Retinal pigment epithelial cell (primary cell): Measurements from ENCODE around the gene COL24A1.

Source experiments
- DNase-seq: peaks from one replicate; pipeline ENCODE4 v3.0.0-alpha.2; 2010; ENCODE audit warnings: low read depth
- H3K4me3 ChIP-seq: 2 replicates; pipeline ENCODE4 v1.5.1; 2011; ENCODE audit warnings: mild to moderate bottlenecking, low read length, control low read depth, moderate library complexity
- CTCF ChIP-seq: conservative IDR thresholded peaks from 2 replicates; pipeline ENCODE4 v1.5.1; 2011; ENCODE audit warnings: low read depth, low read length, control low read depth, inconsistent platforms

The COL24A1 gene

GRCh38 chr1:86035101-86035500, 121.5 kb downstream of the COL24A1 start:
- no peak overlapping the region for H3K4me3 ChIP-seq
- no peak for TF ChIP-seq CTCF
- no peak for DNase-seq

DNA sequence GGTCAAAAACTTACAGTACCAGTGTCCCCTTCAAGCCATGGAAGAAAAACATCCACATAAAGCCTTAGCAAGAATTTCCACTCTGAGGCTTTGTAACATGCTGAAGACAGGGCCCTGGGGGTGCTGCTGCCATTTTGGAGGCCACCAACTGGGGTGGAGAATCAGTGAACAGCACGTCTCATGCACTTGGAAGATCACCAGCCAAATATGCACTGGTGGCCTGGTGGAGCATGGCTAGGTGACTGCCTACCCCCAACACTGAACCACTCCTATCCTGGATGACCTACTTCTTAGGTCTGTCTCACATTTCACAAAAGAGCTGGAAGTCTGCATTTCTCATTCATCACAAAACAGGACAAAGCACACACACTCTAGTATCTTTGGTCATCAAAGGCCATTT, 126.4 kb downstream of the COL24A1 start:
- no peak for DNase-seq
- no peak for TF ChIP-seq CTCF

DNA sequence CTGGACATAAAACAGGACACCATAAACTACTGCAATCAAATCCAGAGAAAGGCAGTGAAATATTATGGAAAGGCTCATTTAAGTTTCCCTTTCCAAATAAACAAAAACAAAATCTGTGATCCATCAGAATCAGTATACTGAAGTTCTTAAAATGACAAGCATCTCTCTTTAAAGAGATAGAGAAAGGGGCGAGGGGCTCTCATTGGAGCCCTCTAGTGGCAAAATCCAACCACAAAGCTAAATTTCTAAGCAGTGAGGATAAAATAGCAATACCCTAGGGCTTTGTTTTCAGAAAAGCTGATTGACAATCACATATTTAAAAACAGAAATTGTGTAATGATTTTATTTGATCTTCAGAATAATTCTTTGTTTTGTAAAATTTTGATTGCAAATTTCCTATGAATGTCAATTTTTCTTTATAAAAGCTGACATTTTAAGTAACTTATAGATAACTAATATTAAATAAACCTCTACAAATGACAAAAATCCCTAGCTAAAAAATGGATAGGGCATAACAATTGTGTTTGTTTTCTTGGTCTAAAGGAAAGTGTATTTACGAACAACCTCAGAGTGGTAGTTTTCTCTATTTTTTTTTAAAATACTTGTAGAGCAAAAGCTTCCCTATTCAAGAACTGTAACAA, 138.2 kb downstream of the COL24A1 start:
- peak; percentile 87 for TF ChIP-seq CTCF
- H3K4me3 ChIP-seq: no peak overlapping the region
- no peak for DNase-seq

More for the DNA sequence above, 126.4 kb downstream of the COL24A1 start:
- H3K4me3 ChIP-seq: no peak overlapping the region

- TF ChIP-seq CTCF: no peak
- no peak for DNase-seq
- H3K4me3 ChIP-seq: no peak overlapping the region
These were observed 140.4 kb downstream of the COL24A1 start for GRCh38 chr1:86016076-86016759.

GRCh38 chr1:86015375-86015774, 141.2 kb downstream of the COL24A1 start:
- TF ChIP-seq CTCF: no peak
- no peak for DNase-seq

DNA sequence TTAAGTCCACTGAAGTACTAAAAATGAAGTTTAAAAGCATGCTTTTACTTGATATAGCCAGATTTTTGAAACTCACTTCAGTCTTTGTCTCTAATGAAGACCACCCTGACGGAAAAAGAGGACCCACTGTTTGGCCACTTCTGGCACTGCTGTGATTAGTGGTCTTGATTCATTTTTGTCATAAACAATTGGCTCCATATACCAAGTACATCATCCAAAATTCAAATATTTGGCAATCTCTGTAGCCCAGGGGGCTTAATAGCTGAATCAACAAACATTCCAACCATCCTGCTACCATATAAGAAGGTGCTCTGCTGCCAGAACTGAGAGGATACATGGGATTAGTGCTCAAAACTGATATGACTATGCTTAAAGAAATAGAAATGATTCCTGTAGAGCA, 156.0 kb downstream of the COL24A1 start:
- TF ChIP-seq CTCF: no peak
- H3K4me3 ChIP-seq: no peak overlapping the region
- DNase-seq: no peak

More at GRCh38 chr1:86015375-86015774, 141.2 kb downstream of the COL24A1 start:
- no peak overlapping the region for H3K4me3 ChIP-seq
